Stimulated activated CD8-positive, alpha-beta memory T cell treated with anti-CD3 and anti-CD28 coated beads, Interleukin-7, amount 100 ng/mL, for 4 hours (primary cell): ENCODE results near the gene SAMM50.
A peak's percentile ranks its signal among the peaks of the same experiment; 100 is the strongest.
"Not testable (repeated sequence)": the region's sequence is repeated elsewhere in the genome, so short reads cannot be mapped to it uniquely, and the experiment has no call there.

Experiments
- DNase-seq, 2 donors: peaks; one replicate each; pipeline ENCODE4 v3.0.0-alpha.2; 2020; ENCODE audit warnings: low read depth in 2 of 2

SAMM50 gene

GRCh38 chr22:44000123-44000522 is 44.9 kb downstream of the SAMM50 start:
- no peak for DNase-seq

GRCh38 chr22:44001521-44001920 is 46.3 kb downstream of the SAMM50 start:
- no peak for DNase-seq

GRCh38 chr22:44002324-44002723 is 47.1 kb downstream of the SAMM50 start:
- DNase-seq: no peak

- no peak for DNase-seq
These were observed 47.8 kb downstream of the SAMM50 start for GRCh38 chr22:44002997-44003396.

GRCh38 chr22:44003405-44004103 is 48.3 kb downstream of the SAMM50 start:
- no peak for DNase-seq

GRCh38 chr22:44004104-44004460 is 48.8 kb downstream of the SAMM50 start:
- no peak for DNase-seq

- DNase-seq: no peak
These were observed 50.3 kb downstream of the SAMM50 start for GRCh38 chr22:44005524-44005923.

GRCh38 chr22:44012162-44012561 is 56.9 kb downstream of the SAMM50 start:
- no peak for DNase-seq

GRCh38 chr22:44012591-44012990 is 57.3 kb downstream of the SAMM50 start:
- DNase-seq: no peak

- DNase-seq: no peak
These were observed 59.0 kb downstream of the SAMM50 start for GRCh38 chr22:44014241-44014640.

- DNase-seq: not testable (repeated sequence)
These were observed 61.3 kb downstream of the SAMM50 start for GRCh38 chr22:44016586-44016985.

GRCh38 chr22:44018594-44018993 is 63.4 kb downstream of the SAMM50 start:
- no peak for DNase-seq

- no peak for DNase-seq
These were observed 64.2 kb downstream of the SAMM50 start for GRCh38 chr22:44019416-44019815.

GRCh38 chr22:44019846-44020245 is 64.6 kb downstream of the SAMM50 start:
- DNase-seq: no peak

GRCh38 chr22:44020981-44021380 is 65.7 kb downstream of the SAMM50 start:
- no peak for DNase-seq

GRCh38 chr22:44023404-44024287 is 68.4 kb downstream of the SAMM50 start:
- peak in 1 of 2 donors; percentile 33 for DNase-seq

- peak in 1 of 2 donors; percentile 7 for DNase-seq
These were observed 69.2 kb downstream of the SAMM50 start, which contains the start of gene PARVB for GRCh38 chr22:44024288-44024921. Gene PARVB (plus strand): TSS chr22:44024302. CDS start chr22:44024340, 38 bp downstream.

- no peak for DNase-seq
These were observed 70.2 kb downstream of the SAMM50 start for GRCh38 chr22:44025171-44026065.

- DNase-seq: no peak
These were observed 70.9 kb downstream of the SAMM50 start for GRCh38 chr22:44026066-44026629.

GRCh38 chr22:44026630-44027511 is 71.6 kb downstream of the SAMM50 start:
- peak; percentile 52 to 66 for DNase-seq
